Vagina (tissue), 2 donors: ENCODE measurements around the gene TBC1D7.

Source experiments
- CTCF ChIP-seq, 3 experiments: fragments of 450-650 bp in 2 of 3; fragments of 200-600 bp in 1 of 3; sonication (generic) in 1 of 3; IDR thresholded peaks; one replicate each; pipeline ENCODE4 v1.5.1; 2017 to 2019; ENCODE audit warnings: antibody characterized with exemption in 3 of 3, mild to moderate bottlenecking in 2 of 3, moderate library complexity in 2 of 3
- POLR2AphosphoS5 ChIP-seq, 2 donors: sonication (generic); formaldehyde crosslinking; IDR thresholded peaks; one replicate each; pipeline ENCODE4 v1.9.0; 2017; ENCODE audit warnings: antibody characterized with exemption in 2 of 2, mild to moderate bottlenecking in 2 of 2, low read depth in 1 of 2; ENCODE audit not compliant: insufficient read depth in 1 of 2

GRCh38 chr6:13274707-13275434 lies 53.5 kb downstream of the TBC1D7 start:
- TF ChIP-seq POLR2AphosphoS5 (IDR thresholded peaks at IDR 0.05; ENCODE audit: insufficient read depth in 1 of 2, low read depth in 1 of 2) (no peak), CTCF (IDR thresholded peaks at IDR 0.05) (no peak)
